HG03439 (cell line): ENCODE measurements around the gene ELOB.
"Not testable (repeated sequence)": the region's sequence is repeated elsewhere in the genome, so short reads cannot be mapped to it uniquely, and the experiment has no call there.

Source experiments
- ATAC-seq: cut with Tn5 transposase; IDR thresholded peaks from one replicate; pipeline ENCODE4 v1.9.1; 2021; ENCODE audit warnings: mild to moderate bottlenecking, moderate library complexity; ENCODE audit not compliant: unreplicated experiment

ELOB gene

GRCh38 chr16:2724816-2725348 lies 52.2 kb downstream of the ELOB start:
- no peak for ATAC-seq

GRCh38 chr16:2724088-2724676 lies 52.9 kb downstream of the ELOB start:
- no peak for ATAC-seq

GRCh38 chr16:2721634-2722173 lies 55.4 kb downstream of the ELOB start:
- not testable (repeated sequence) for ATAC-seq
